IMR-90 (cell line): Measurements from ENCODE around the gene BEGAIN. TPM values are rescaled to one million over a fixed set of nuclear protein-coding genes. Genes with fewer than 3 reads are reported as not detected.

Experiments used
- ATAC-seq: fragments of 200-7000 bp; cut with Tn5 transposase; 2 replicates; pipeline ENCODE4 v1.9.1; 2020; ENCODE audit warnings: low read depth, mild to moderate bottlenecking, moderate library complexity
- BruUV-seq: library from RNA; stranded (reverse); fragments of 400-500 nt; replicated peaks from 2 replicates; lab custom pipeline; 2021; lab: Mats Ljungman, UMichigan
- CTCF ChIA-PET: fragments of 300-600 bp; formaldehyde crosslinking; extraction: SDS; loops from one replicate; lab custom pipeline; 2021; ENCODE audit warnings: antibody characterized with exemption; lab: Yijun Ruan, JAX
- POLR2A ChIA-PET: fragments of 300-600 bp; sonication (Branson Sonifier 250); formaldehyde crosslinking; loops from one replicate; lab custom pipeline; 2022; ENCODE audit warnings: antibody characterized with exemption; ENCODE audit not compliant: unreplicated experiment; lab: Charles Lee
- DNase-seq: peaks from one replicate; pipeline ENCODE4 v3.0.0; 2013
- H2AFZ ChIP-seq: replicated peaks from 2 replicates; pipeline ENCODE3; 2013; ENCODE audit warnings: low read length, mild to moderate bottlenecking; ENCODE audit not compliant: poor library complexity
- H2AK5ac ChIP-seq: 2 replicates; pipeline ENCODE4 v1.6.1; 2013; ENCODE audit warnings: low read depth, low read length, inconsistent platforms
- H2AK9ac ChIP-seq: replicated peaks from 2 replicates; pipeline ENCODE3; 2013; ENCODE audit warnings: mild to moderate bottlenecking, low read depth, low read length, moderate library complexity; ENCODE audit not compliant: poor library complexity
- H2BK120ac ChIP-seq: 2 replicates; pipeline ENCODE4 v1.6.1; 2013; ENCODE audit warnings: low read depth, low read length, inconsistent platforms
- H2BK15ac ChIP-seq: 3 replicates; pipeline ENCODE4 v1.6.1; 2013; ENCODE audit warnings: low read depth, low read length, inconsistent platforms
- H2BK20ac ChIP-seq: 2 replicates; pipeline ENCODE4 v1.6.1; 2013; ENCODE audit warnings: low read depth, mild to moderate bottlenecking, inconsistent platforms, low read length, moderate library complexity
- H2BK5ac ChIP-seq: 2 replicates; pipeline ENCODE4 v1.6.1; 2013; ENCODE audit warnings: mild to moderate bottlenecking, low read depth, low read length, inconsistent platforms; ENCODE audit not compliant: poor library complexity, severe bottlenecking
- H3K14ac ChIP-seq: replicated peaks from 2 replicates; pipeline ENCODE4 v1.6.1; 2013; ENCODE audit warnings: low read depth, low read length, inconsistent platforms
- H3K18ac ChIP-seq: 2 replicates; pipeline ENCODE4 v1.6.1; 2013; ENCODE audit warnings: low read depth, low read length, control low read depth
- H3K23ac ChIP-seq: 2 replicates; pipeline ENCODE4 v1.6.1; 2013; ENCODE audit warnings: low read depth, low read length, inconsistent platforms
- H3K27ac ChIP-seq: 2 replicates; pipeline ENCODE4 v1.5.1; 2013; ENCODE audit warnings: mild to moderate bottlenecking, control low read depth, low read length; ENCODE audit not compliant: insufficient read depth
- H3K27me3 ChIP-seq: 2 replicates; pipeline ENCODE4 v1.6.1; 2013; ENCODE audit warnings: low read length; ENCODE audit not compliant: control insufficient read depth, insufficient read depth
- H3K36me3 ChIP-seq: 2 replicates; pipeline ENCODE4 v1.6.1; 2013; ENCODE audit warnings: low read length, mixed read lengths; ENCODE audit not compliant: control insufficient read depth, insufficient read depth
- H3K4ac ChIP-seq: 2 replicates; pipeline ENCODE4 v1.6.1; 2013; ENCODE audit warnings: low read depth, low read length, inconsistent platforms
- H3K4me1 ChIP-seq: 2 replicates; pipeline ENCODE4 v1.6.1; 2013; ENCODE audit warnings: low read length, mixed read lengths; ENCODE audit not compliant: control insufficient read depth, insufficient read depth
- H3K4me2 ChIP-seq: 2 replicates; pipeline ENCODE4 v1.6.1; 2013; ENCODE audit warnings: low read depth, mild to moderate bottlenecking, control low read depth, low read length, moderate library complexity
- H3K4me3 ChIP-seq: 2 replicates; pipeline ENCODE4 v1.5.1; 2013; ENCODE audit warnings: low read depth, mild to moderate bottlenecking, control low read depth, low read length, moderate library complexity; ENCODE audit not compliant: insufficient read depth
- H3K56ac ChIP-seq: 2 replicates; pipeline ENCODE4 v1.6.1; 2013; ENCODE audit warnings: low read length, inconsistent platforms; ENCODE audit not compliant: insufficient read depth; ENCODE audit errors: extremely low read depth
- H3K79me1 ChIP-seq, 2 experiments: 2 replicates each; pipeline ENCODE4 v1.6.1; 2013; ENCODE audit warnings: low read length in 2 of 2, inconsistent platforms in 1 of 2, low read depth in 1 of 2
- H3K9ac ChIP-seq: 2 replicates; pipeline ENCODE4 v1.6.1; 2013; ENCODE audit warnings: low read depth, low read length, control low read depth
- H3K9me1 ChIP-seq: 2 replicates; pipeline ENCODE4 v1.6.1; 2013; ENCODE audit warnings: low read length, inconsistent platforms; ENCODE audit not compliant: insufficient read depth
- H3K9me3 ChIP-seq: 2 replicates; pipeline ENCODE4 v1.6.1; 2013; ENCODE audit warnings: low read length; ENCODE audit not compliant: control insufficient read depth, insufficient read depth
- H4K20me1 ChIP-seq: 2 replicates; pipeline ENCODE4 v1.6.1; 2013; ENCODE audit warnings: low read length, inconsistent platforms; ENCODE audit not compliant: insufficient read depth
- H4K5ac ChIP-seq: 2 replicates; pipeline ENCODE4 v1.6.1; 2013; ENCODE audit warnings: mild to moderate bottlenecking, low read depth, low read length, control low read depth
- H4K8ac ChIP-seq, 2 experiments: 2 replicates each; pipeline ENCODE4 v1.6.1; 2013; ENCODE audit warnings: low read depth in 2 of 2, low read length in 2 of 2, control low read depth in 1 of 2, inconsistent platforms in 1 of 2
- H4K91ac ChIP-seq: 2 replicates; pipeline ENCODE4 v1.6.1; 2013; ENCODE audit warnings: low read depth, low read length, inconsistent platforms; ENCODE audit not compliant: insufficient read depth
- BHLHE40 ChIP-seq: fragments of 150-350 bp; IDR thresholded peaks from 2 replicates; pipeline ENCODE4 v1.6.1; 2016; ENCODE audit warnings: mild to moderate bottlenecking, low read depth, low read length
- CEBPB ChIP-seq: IDR thresholded peaks from 2 replicates; pipeline ENCODE4 v1.6.1; 2012; ENCODE audit warnings: low read depth, low read length, improper control_type of control experiment
- CHD1 ChIP-seq: IDR thresholded peaks from 2 replicates; pipeline ENCODE4 v1.6.1; 2012; ENCODE audit warnings: low read depth, low read length, improper control_type of control experiment
- MAFK ChIP-seq: IDR thresholded peaks from 2 replicates; pipeline ENCODE4 v1.6.1; 2012; ENCODE audit warnings: low read depth, low read length, improper control_type of control experiment
- MAZ ChIP-seq: IDR thresholded peaks from 2 replicates; pipeline ENCODE4 v1.6.1; 2012; ENCODE audit warnings: low read depth, mild to moderate bottlenecking, low read length, improper control_type of control experiment, moderate library complexity, borderline replicate concordance
- NFE2L2 ChIP-seq: fragments of 150-350 bp; IDR thresholded peaks from 2 replicates; pipeline ENCODE4 v1.6.1; 2016; ENCODE audit warnings: low read depth, mild to moderate bottlenecking, low read length
- RAD21 ChIP-seq: IDR thresholded peaks from 2 replicates; pipeline ENCODE4 v1.6.1; 2012; ENCODE audit warnings: low read length, improper control_type of control experiment
- RFX5 ChIP-seq: IDR thresholded peaks from 2 replicates; pipeline ENCODE4 v1.8.0; 2012; ENCODE audit warnings: low read depth, mild to moderate bottlenecking, low read length, moderate library complexity
- SMC3 ChIP-seq: fragments of 150-350 bp; IDR thresholded peaks from 2 replicates; pipeline ENCODE4 v1.6.1; 2016; ENCODE audit warnings: low read depth, mild to moderate bottlenecking, antibody characterized with exemption, low read length, moderate library complexity
- USF2 ChIP-seq: fragments of 150-350 bp; IDR thresholded peaks from 2 replicates; pipeline ENCODE4 v1.6.1; 2017; ENCODE audit warnings: mild to moderate bottlenecking, antibody characterized with exemption, low read length, low read depth
- WGBS, 2 experiments: methylation state at CpG; one replicate each; pipeline versions ENCODE4 v1.1.5 to v1.1.7; 2013; ENCODE audit warnings: missing lambda C conversion rate in 2 of 2; ENCODE audit not compliant: insufficient read length in 1 of 2; ENCODE audit errors: extremely low coverage in 2 of 2; 5-methylcytosine and 5-hydroxymethylcytosine counted together
- dilution Hi-C: fragments of 300-500 bp; cut with HindIII; formaldehyde crosslinking; loops from one replicate; pipeline ENCODE4 v1.14.3; 2018; ENCODE audit warnings: low sequenced_read_pairs; ENCODE audit not compliant: unreplicated experiment
- in situ Hi-C: fragments of 300-500 bp; cut with MboI; formaldehyde crosslinking; loops from 3 replicates; pipeline ENCODE4 v1.14.3; 2019; ENCODE audit warnings: low sequenced_read_pairs, inconsistent platforms, mixed read lengths
- intact Hi-C: fragments of 100-400 bp; cut with micrococcal nuclease; formaldehyde crosslinking; loops from 2 replicates; pipeline ENCODE4 v1.10.0; 2022
- polyA plus RNA-seq, 3 experiments: library from polyadenylated mRNA; depleted of rRNA; stranded (reverse); fragments of >200 nt; gene quantifications; 2 replicates each; pipeline ENCODE4 v1.2.3, GENCODE V29; 2012; ENCODE audit warnings: low replicate concordance in 1 of 3
- total RNA-seq: library from RNA; depleted of rRNA; stranded (reverse); fragments of >200 nt; gene quantifications from 2 replicates; pipeline ENCODE4 v1.2.3, GENCODE V29; 2012

BEGAIN gene
- total and polyA plus RNA-seq, 2 of the 4 experiments (the other 2 are of a cell fraction), result 0.18 to 0.99 TPM

GRCh38 chr14:100594625-100594951 lies 7.4 kb upstream of the BEGAIN start:
- intact Hi-C loops (no loop called here), dilution Hi-C loops (no loop called here), in situ Hi-C loops (no loop called here)
- no peak overlapping the region for H4K91ac ChIP-seq
- ChIA-PET CTCF (no interaction called here), POLR2A (no interaction called here)
- H3K56ac ChIP-seq, result no peak overlapping the region
- H4K5ac ChIP-seq, result no peak overlapping the region
- H3K4me1 ChIP-seq, result no peaks in the 10 kb centered on the region
- H3K79me1 ChIP-seq, result no peaks in the 10 kb centered on the region
- H3K4me2 ChIP-seq, result no peak overlapping the region
- no peak overlapping the region for H3K23ac ChIP-seq
- 70% methylated on average over 2 of the region's 5 CpGs; no CpG with 5 or more reads in 1 of the 2 experiments for WGBS, 2 experiments
- H3K4me3 ChIP-seq, result no peak overlapping the region
- H4K20me1 ChIP-seq, result no peaks in the 10 kb centered on the region; the same call in 1 of the 2 replicates
- no peak overlapping the region for H3K14ac ChIP-seq
- DNase-seq (no peak), ATAC-seq (no peak)
- no peak overlapping the region for H2BK120ac ChIP-seq
- no peak overlapping the region for H2BK5ac ChIP-seq
- no peaks in the 10 kb centered on the region for H3K36me3 ChIP-seq
- no peak overlapping the region for H3K27ac ChIP-seq
- no peak overlapping the region for H2AK9ac ChIP-seq
- H2BK15ac ChIP-seq, result no peak overlapping the region
- H3K4ac ChIP-seq, result no peak overlapping the region
- TF ChIP-seq MAFK (no peak), CEBPB (no peak), MAZ (no peak), NFE2L2 (no peak), CHD1 (no peak), USF2 (no peak), RAD21 (no peak), RFX5 (no peak), BHLHE40 (no peak), SMC3 (no peak)
- H3K9me1 ChIP-seq, result no peaks in the 10 kb centered on the region
- H4K8ac ChIP-seq, result no peak overlapping the region
- H2AFZ ChIP-seq, result no peak overlapping the region
- no TSS peak for BruUV-seq
- H3K27me3 ChIP-seq, result peaks cover 60% of the 10 kb centered on the region
- H3K9me3 ChIP-seq, result no peaks in the 10 kb centered on the region
- no peak overlapping the region for H3K18ac ChIP-seq
- no peak overlapping the region for H3K9ac ChIP-seq
- H2BK20ac ChIP-seq, result no peak overlapping the region
- no peak overlapping the region for H2AK5ac ChIP-seq
